Nephron progenitor cell (in vitro differentiated cells): ENCODE measurements around the gene EBF4.

Source experiments
- DNase-seq: peaks from one replicate; pipeline ENCODE4 v3.0.0; 2021
- H3K27ac Mint-ChIP-seq: 2 replicates; pipeline ENCODE4 v1.8.0; 2021; ENCODE audit warnings: mild to moderate bottlenecking, moderate library complexity, mixed read lengths
- H3K27me3 Mint-ChIP-seq: 2 replicates; pipeline ENCODE4 v1.8.0; 2021; ENCODE audit warnings: mild to moderate bottlenecking, low read depth, mixed read lengths; ENCODE audit not compliant: poor library complexity
- H3K36me3 Mint-ChIP-seq: 2 replicates; pipeline ENCODE4 v1.8.0; 2021; ENCODE audit warnings: low read depth, mixed read lengths
- H3K4me1 Mint-ChIP-seq: 2 replicates; pipeline ENCODE4 v1.8.0; 2021; ENCODE audit warnings: mixed read lengths
- H3K4me3 Mint-ChIP-seq: 2 replicates; pipeline ENCODE4 v1.8.0; 2021; ENCODE audit warnings: mild to moderate bottlenecking, moderate library complexity, mixed read lengths
- H3K9me3 Mint-ChIP-seq: 2 replicates; pipeline ENCODE4 v1.8.0; 2021; ENCODE audit warnings: mild to moderate bottlenecking, moderate library complexity, mixed read lengths
- TF ChIP-seq, protein P1 (sequence below): fragments of 200-600 bp; sonication (generic); IDR thresholded peaks from 2 replicates; pipeline ENCODE4 v1.5.0; 2021; ENCODE audit warnings: antibody characterized with exemption

EBF4 gene

DNA sequence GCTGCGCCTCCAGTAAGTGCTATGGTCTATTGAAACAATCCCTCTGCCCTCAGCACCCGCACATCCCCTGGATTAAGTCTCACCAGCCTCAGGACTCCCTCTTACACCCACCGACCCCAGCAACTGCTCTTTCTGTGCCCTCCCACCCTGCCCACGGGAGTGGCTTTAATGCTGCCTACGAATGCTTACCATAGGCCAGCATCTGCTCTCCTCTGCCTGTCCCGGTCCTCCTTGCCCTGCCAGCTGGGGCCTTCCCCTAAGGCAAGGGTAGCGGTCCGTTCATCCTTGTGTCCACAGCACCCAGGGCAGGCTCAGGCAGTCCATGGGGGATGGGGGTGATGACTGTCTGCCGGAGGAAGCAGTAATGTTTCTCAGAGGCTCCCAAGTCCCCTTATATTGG lies 4.1 kb downstream of the EBF4 start:
- H3K4me3 Mint-ChIP-seq: no peak overlapping the region
- H3K36me3 Mint-ChIP-seq: no peaks in the 10 kb centered on the region
- H3K27me3 Mint-ChIP-seq: peaks cover 85% of the 10 kb centered on the region
- peaks cover 32% of the 10 kb centered on the region for H3K4me1 Mint-ChIP-seq
- TF ChIP-seq, protein P1, sequence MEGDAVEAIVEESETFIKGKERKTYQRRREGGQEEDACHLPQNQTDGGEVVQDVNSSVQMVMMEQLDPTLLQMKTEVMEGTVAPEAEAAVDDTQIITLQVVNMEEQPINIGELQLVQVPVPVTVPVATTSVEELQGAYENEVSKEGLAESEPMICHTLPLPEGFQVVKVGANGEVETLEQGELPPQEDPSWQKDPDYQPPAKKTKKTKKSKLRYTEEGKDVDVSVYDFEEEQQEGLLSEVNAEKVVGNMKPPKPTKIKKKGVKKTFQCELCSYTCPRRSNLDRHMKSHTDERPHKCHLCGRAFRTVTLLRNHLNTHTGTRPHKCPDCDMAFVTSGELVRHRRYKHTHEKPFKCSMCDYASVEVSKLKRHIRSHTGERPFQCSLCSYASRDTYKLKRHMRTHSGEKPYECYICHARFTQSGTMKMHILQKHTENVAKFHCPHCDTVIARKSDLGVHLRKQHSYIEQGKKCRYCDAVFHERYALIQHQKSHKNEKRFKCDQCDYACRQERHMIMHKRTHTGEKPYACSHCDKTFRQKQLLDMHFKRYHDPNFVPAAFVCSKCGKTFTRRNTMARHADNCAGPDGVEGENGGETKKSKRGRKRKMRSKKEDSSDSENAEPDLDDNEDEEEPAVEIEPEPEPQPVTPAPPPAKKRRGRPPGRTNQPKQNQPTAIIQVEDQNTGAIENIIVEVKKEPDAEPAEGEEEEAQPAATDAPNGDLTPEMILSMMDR: no peak
- H3K9me3 Mint-ChIP-seq: no peaks in the 10 kb centered on the region
- DNase-seq: no peak
- no peak overlapping the region for H3K27ac Mint-ChIP-seq

DNA sequence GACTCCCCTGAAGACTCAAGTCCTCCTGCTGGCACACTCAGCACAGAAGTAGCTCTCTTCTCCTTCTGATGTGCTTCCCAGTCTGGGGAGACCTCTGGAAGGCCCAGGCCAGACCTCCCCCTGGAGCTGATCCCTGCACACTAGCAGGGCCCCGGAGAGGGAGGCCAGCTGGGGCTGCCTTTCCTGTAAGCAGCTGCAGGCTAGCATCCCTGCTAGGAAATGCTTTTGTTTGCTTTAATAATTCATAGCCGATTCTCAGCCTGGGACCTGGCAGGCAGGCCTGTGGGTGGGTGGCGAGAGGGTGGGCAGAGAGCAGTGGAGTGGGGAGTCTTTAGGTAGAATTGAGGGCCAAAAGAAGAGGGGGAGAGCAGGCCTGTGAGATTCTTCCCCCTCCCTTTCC lies 5.2 kb downstream of the EBF4 start:
- TF ChIP-seq, protein P1: no peak
- DNase-seq: no peak
- no peaks in the 10 kb centered on the region for H3K9me3 Mint-ChIP-seq
- H3K36me3 Mint-ChIP-seq: no peaks in the 10 kb centered on the region
- H3K4me1 Mint-ChIP-seq: peaks cover 30% of the 10 kb centered on the region
- H3K27me3 Mint-ChIP-seq: peaks cover 87% of the 10 kb centered on the region
- H3K27ac Mint-ChIP-seq: no peak overlapping the region
- H3K4me3 Mint-ChIP-seq: no peak overlapping the region

DNA sequence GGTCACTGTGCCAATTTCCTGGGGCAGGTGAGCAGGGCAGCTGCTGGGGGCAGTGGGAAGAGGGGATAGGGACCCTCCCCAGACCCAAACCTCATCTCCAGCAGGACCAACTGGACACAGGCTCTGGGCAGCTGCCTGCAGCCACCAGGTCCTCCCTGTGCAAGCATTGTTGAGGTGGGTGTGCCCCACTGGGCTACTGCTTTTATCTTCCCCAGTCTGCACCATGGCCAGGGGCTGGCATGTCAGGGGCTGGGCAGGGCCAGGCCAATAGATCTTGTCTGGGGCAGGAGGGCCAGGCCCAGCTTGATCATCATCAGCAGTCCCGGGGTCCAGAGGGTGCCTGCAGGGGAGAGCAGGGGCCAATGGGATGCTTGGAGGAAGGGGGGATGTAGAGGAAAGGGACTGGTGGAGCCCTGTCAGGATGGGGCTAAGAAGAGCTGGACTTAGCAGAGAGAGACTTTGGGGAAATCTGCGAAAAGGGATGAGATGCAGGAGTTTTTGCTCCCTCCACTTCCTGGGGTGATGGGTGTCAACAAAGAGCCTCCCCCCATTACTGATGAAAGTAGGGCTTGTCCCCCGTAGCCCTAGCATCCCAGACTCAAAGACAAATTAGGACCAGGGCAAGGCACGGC lies 5.7 kb downstream of the EBF4 start:
- H3K9me3 Mint-ChIP-seq: no peaks in the 10 kb centered on the region
- no peak overlapping the region for H3K4me3 Mint-ChIP-seq
- H3K27me3 Mint-ChIP-seq: peaks cover 91% of the 10 kb centered on the region
- DNase-seq: no peak
- no peak overlapping the region for H3K27ac Mint-ChIP-seq
- peaks cover 30% of the 10 kb centered on the region for H3K4me1 Mint-ChIP-seq
- TF ChIP-seq, protein P1: no peak
- H3K36me3 Mint-ChIP-seq: no peaks in the 10 kb centered on the region

DNA sequence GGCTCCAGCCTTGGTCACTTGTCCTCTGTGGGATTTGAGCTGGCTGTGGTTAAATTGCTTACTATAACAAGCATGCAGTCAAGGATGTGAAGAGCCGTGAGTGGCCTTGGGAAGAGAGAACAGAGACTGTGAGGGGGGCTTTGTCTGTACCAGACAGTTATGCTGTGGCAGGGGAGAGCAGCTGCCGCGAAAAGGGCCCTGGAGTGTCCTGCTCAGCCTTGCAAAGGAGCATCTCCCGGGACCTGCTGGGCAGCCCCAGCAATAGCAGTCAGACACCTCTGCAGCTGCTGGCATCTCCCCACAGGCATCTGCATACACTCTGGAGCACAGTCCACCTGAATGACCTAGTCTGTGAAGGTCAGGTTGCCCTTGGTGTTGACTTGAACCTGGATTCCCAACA lies 6.3 kb downstream of the EBF4 start:
- Mint-ChIP-seq H3K36me3 (no peaks in the 10 kb centered on the region), H3K4me3 (no peak overlapping the region), H3K27me3 (peaks cover 95% of the 10 kb centered on the region), H3K27ac (no peak overlapping the region), H3K9me3 (no peaks in the 10 kb centered on the region), H3K4me1 (peaks cover 30% of the 10 kb centered on the region)
- DNase-seq: no peak
- TF ChIP-seq, protein P1: no peak

DNA sequence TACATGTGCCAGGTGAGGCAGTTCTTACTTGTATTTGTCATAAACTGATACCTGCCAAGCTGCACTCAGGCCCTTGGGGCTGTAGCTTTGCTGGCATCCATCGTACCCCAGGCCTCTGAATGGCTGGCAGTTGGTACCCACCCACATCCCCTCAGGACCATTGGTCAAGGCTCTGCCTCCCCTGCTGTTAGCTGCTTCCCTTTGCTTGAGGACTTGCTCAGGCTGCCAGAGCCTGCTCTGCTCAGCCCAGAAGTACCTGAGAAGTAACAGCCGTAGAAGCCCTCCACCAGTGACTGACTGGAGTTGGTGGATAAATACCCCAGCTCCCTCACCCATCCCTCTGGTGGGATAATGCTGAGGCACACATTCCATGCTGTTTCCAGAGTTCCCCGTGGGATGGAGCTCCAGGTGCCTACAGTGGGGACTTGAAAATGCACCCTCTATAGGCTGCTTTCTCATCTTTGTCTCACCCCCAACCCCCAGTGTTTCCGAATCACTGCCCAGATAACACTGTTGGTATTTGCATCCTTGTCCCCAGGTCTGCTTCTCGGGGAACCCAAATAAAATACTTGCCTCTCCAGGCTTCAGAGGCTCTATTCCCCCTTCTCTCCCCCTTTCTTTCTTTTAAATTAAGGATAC lies 7.3 kb downstream of the EBF4 start:
- H3K27me3 Mint-ChIP-seq: peaks cover 93% of the 10 kb centered on the region
- peaks cover 25% of the 10 kb centered on the region for H3K4me1 Mint-ChIP-seq
- H3K4me3 Mint-ChIP-seq: no peak overlapping the region
- no peak overlapping the region for H3K27ac Mint-ChIP-seq
- H3K36me3 Mint-ChIP-seq: no peaks in the 10 kb centered on the region
- no peaks in the 10 kb centered on the region for H3K9me3 Mint-ChIP-seq
- no peak for DNase-seq
- TF ChIP-seq, protein P1: no peak
